GM19397 (cell line): Measurements from ENCODE around the gene KLHL29.
A peak's percentile ranks its signal among the peaks of the same experiment; 100 is the strongest.

Experiments
- ATAC-seq: cut with Tn5 transposase; IDR thresholded peaks from one replicate; pipeline ENCODE4 v1.9.1; 2021; ENCODE audit warnings: mild to moderate bottlenecking, moderate library complexity; ENCODE audit not compliant: unreplicated experiment

The KLHL29 gene

GRCh38 chr2:23446916-23447315 is 61.9 kb downstream of the KLHL29 start:
- no peak for ATAC-seq

GRCh38 chr2:23447405-23447804 is 62.4 kb downstream of the KLHL29 start:
- ATAC-seq = no peak

- no peak for ATAC-seq
Measured at GRCh38 chr2:23448906-23449305, 63.9 kb downstream of the KLHL29 start.

GRCh38 chr2:23449413-23449812 is 64.4 kb downstream of the KLHL29 start:
- ATAC-seq = peak; percentile 78

- no peak for ATAC-seq
Measured at GRCh38 chr2:23449831-23450331, 64.9 kb downstream of the KLHL29 start.

- ATAC-seq = no peak
Measured at GRCh38 chr2:23452372-23452771, 67.4 kb downstream of the KLHL29 start.

GRCh38 chr2:23452853-23453420 is 68.0 kb downstream of the KLHL29 start:
- ATAC-seq = peak; percentile 50

GRCh38 chr2:23453432-23453831 is 68.5 kb downstream of the KLHL29 start:
- no peak for ATAC-seq

GRCh38 chr2:23453836-23454460 is 69.0 kb downstream of the KLHL29 start:
- ATAC-seq = no peak

- no peak for ATAC-seq
Measured at GRCh38 chr2:23454501-23455120, 69.6 kb downstream of the KLHL29 start.

- no peak for ATAC-seq
Measured at GRCh38 chr2:23456396-23456795, 71.4 kb downstream of the KLHL29 start.

GRCh38 chr2:23456881-23457760 is 72.1 kb downstream of the KLHL29 start:
- ATAC-seq = no peak

GRCh38 chr2:23457990-23458682 is 73.2 kb downstream of the KLHL29 start:
- no peak for ATAC-seq

GRCh38 chr2:23459032-23459431 is 74.1 kb downstream of the KLHL29 start:
- ATAC-seq = no peak

- peak; percentile 55 for ATAC-seq
Measured at GRCh38 chr2:23460228-23460627, 75.2 kb downstream of the KLHL29 start.

GRCh38 chr2:23460993-23461392 is 76.0 kb downstream of the KLHL29 start:
- no peak for ATAC-seq

GRCh38 chr2:23464156-23464555 is 79.2 kb downstream of the KLHL29 start:
- ATAC-seq = no peak

- no peak for ATAC-seq
Measured at GRCh38 chr2:23464905-23465537, 80.0 kb downstream of the KLHL29 start.

GRCh38 chr2:23465936-23466335 is 81.0 kb downstream of the KLHL29 start:
- no peak for ATAC-seq

- ATAC-seq = no peak
Measured at GRCh38 chr2:23467618-23468017, 82.6 kb downstream of the KLHL29 start.
